ENCODE data around the gene CHID1. TPM values are rescaled to one million over a fixed set of nuclear protein-coding genes. Genes with fewer than 3 reads are reported as not detected.

CHID1 gene
- total and polyA plus RNA-seq, 2 of the 4 experiments (the other 2 are of a cell fraction), result 34.2 to 121 TPM

DNA sequence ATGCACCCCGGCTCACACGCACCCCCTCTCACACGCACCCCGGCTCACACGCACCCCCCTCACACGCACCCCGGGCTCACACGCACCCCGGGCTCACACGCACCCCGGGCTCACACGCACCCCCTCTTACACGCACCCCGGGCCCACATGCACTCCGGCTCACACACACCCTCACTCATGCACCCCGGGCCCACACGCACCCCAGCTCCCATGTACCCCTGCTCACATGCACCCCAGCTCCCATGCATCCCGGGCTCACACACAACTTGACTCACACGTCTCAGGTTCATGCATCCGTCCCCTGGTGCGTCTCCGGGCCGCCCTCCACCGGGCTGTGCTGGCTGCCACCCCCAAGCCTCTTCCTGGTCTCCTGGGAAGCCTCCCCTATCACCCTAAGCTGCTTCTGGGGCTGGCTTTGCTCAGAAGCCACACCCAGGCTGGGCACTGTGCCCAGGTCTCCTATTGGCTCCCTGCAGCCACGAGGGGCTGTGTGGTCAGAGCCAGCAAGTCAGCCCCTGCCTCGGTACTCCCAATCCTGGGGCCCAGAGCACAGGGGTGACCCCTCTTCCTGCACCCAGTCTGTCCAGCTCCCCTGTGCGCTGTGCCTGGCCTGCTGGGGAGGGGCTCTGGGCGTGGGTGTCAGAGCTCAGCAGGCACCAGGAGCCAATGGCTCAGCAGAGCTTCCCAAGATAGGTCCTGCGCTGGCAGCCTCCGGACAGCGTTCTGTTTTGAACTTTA lies 51.0 kb downstream of the CHID1 start:
- 0 out of 2 replicates have a peak overlapping the region, but pooled peaks have one; percentile 2 for H4K91ac ChIP-seq (ENCODE audit: insufficient read depth, low read depth, low read length)
- DNase-seq (peak; percentile 85), ATAC-seq (ENCODE audit: low read depth) (peak; percentile 87)
- H3K14ac ChIP-seq (replicated peaks; ENCODE audit: low read depth, low read length), result no peak overlapping the region
- H4K5ac ChIP-seq (ENCODE audit: low read depth, low read length), result no peak overlapping the region
- peak overlapping the region; percentile 9; the same call in 1 of the 2 replicates for H3K4me3 ChIP-seq (ENCODE audit: insufficient read depth, low read depth, low read length)
- peaks cover 12% of the 10 kb centered on the region for H3K4me1 ChIP-seq (ENCODE audit: control insufficient read depth, insufficient read depth, low read length)
- no peak overlapping the region for H2BK15ac ChIP-seq (ENCODE audit: low read depth, low read length)
- peak overlapping the region; percentile 83 for H2AFZ ChIP-seq (replicated peaks; ENCODE audit: low read length, poor library complexity)
- H2BK120ac ChIP-seq (ENCODE audit: low read depth, low read length), result no peak overlapping the region
- POLR2A ChIA-PET (ENCODE audit: unreplicated experiment), result interaction anchor here (0.6 to 1.3 kb wide), 2 partner anchors 15 to 724 kb away, joined by 3 to 12 read pairs; no protein-coding TSS in a partner anchor
- H4K20me1 ChIP-seq (ENCODE audit: insufficient read depth, low read length), result peaks cover 68% of the 10 kb centered on the region
- H3K18ac ChIP-seq (ENCODE audit: low read depth, low read length), result no peak overlapping the region
- TF ChIP-seq RAD21 (IDR thresholded peaks at IDR 0.05; ENCODE audit: low read length) (no peak), POLR2A (IDR thresholded peaks at IDR 0.05; ENCODE audit: low read depth, low read length) (no peak), CEBPB (IDR thresholded peaks at IDR 0.05; ENCODE audit: low read depth, low read length) (no peak), MAFK (IDR thresholded peaks at IDR 0.05; ENCODE audit: low read depth, low read length) (no peak), SMC3 (IDR thresholded peaks at IDR 0.05; ENCODE audit: low read depth, low read length) (no peak)
- TF ChIP-seq, protein P1, sequence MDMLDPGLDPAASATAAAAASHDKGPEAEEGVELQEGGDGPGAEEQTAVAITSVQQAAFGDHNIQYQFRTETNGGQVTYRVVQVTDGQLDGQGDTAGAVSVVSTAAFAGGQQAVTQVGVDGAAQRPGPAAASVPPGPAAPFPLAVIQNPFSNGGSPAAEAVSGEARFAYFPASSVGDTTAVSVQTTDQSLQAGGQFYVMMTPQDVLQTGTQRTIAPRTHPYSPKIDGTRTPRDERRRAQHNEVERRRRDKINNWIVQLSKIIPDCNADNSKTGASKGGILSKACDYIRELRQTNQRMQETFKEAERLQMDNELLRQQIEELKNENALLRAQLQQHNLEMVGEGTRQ (IDR thresholded peaks at IDR 0.05; ENCODE audit: low read depth, low read length), result peak; percentile 97
- no peak overlapping the region for H2BK5ac ChIP-seq (ENCODE audit: low read depth, low read length, poor library complexity, severe bottlenecking)
- H2AK5ac ChIP-seq (ENCODE audit: low read depth, low read length), result peak overlapping the region; percentile 80
- peaks cover 3% of the 10 kb centered on the region; the same call in 1 of the 2 replicates for H3K9me1 ChIP-seq (ENCODE audit: insufficient read depth, low read length)
- no peaks in the 10 kb centered on the region for H3K9me3 ChIP-seq (ENCODE audit: control insufficient read depth, insufficient read depth, low read length)
- dilution Hi-C loops (cut with HindIII; ENCODE audit: low sequenced_read_pairs, unreplicated experiment) (no loop called here), in situ Hi-C loops (cut with MboI; ENCODE audit: low sequenced_read_pairs) (no loop called here), intact Hi-C loops (cut with micrococcal nuclease) (no loop called here)
- H3K36me3 ChIP-seq (ENCODE audit: control insufficient read depth, insufficient read depth, low read length), result peaks cover 30% of the 10 kb centered on the region
- no peak overlapping the region for H3K56ac ChIP-seq (ENCODE audit: extremely low read depth, insufficient read depth, low read length)
- H3K4me2 ChIP-seq (ENCODE audit: low read depth, low read length), result peak overlapping the region; percentile 47; the same call in 1 of the 2 replicates
- H3K9ac ChIP-seq (ENCODE audit: low read depth, low read length), result no peak overlapping the region
- CTCF ChIA-PET, result no interaction called here
- 0 out of 2 replicates have a peak overlapping the region, but pooled peaks have one; percentile 1 for H3K27ac ChIP-seq (ENCODE audit: insufficient read depth, low read length)
- H3K23ac ChIP-seq (ENCODE audit: low read depth, low read length), result no peak overlapping the region
- no TSS peak for BruUV-seq (replicated peaks)
- H3K79me1 ChIP-seq (ENCODE audit: low read depth in 1 of 2, low read length in 2 of 2), result peaks cover 24 to 83% of the 10 kb centered on the region in 2 experiments
- peak overlapping the region; percentile 66; the same call in 1 of the 2 replicates for H3K4ac ChIP-seq (ENCODE audit: low read depth, low read length)
- 35% methylated on average over 16 of the region's 31 CpGs; no CpG with 5 or more reads in 1 of the 2 experiments for WGBS, 2 experiments (ENCODE audit: extremely low coverage in 2 of 2, insufficient read length in 1 of 2)
- H2BK20ac ChIP-seq (ENCODE audit: low read depth, low read length), result no peak overlapping the region
- H3K27me3 ChIP-seq (ENCODE audit: control insufficient read depth, insufficient read depth, low read length), result no peaks in the 10 kb centered on the region
- peak overlapping the region in 1 of 2 experiments; percentile 63; a peak in 1 of 4 replicates for H4K8ac ChIP-seq (ENCODE audit: low read depth in 2 of 2, low read length in 2 of 2)
- H2AK9ac ChIP-seq (replicated peaks; ENCODE audit: low read depth, low read length, poor library complexity), result peak overlapping the region; percentile 53
